H1 (cell line): Measurements from ENCODE around the gene GMEB2. TPM values are rescaled to one million over a fixed set of nuclear protein-coding genes. Genes with fewer than 3 reads are reported as not detected.
A peak's percentile ranks its signal among the peaks of the same experiment; 100 is the strongest.

Experiments used
- CTCF ChIA-PET: fragments of 300-600 bp; sonication (Branson Sonifier 250); formaldehyde crosslinking; loops from one replicate; lab custom pipeline; 2021; ENCODE audit not compliant: partially characterized antibody; lab: Charles Lee
- POLR2A ChIA-PET: fragments of 300-600 bp; sonication (Branson Sonifier 250); formaldehyde crosslinking; loops from one replicate; lab custom pipeline; 2021; ENCODE audit warnings: inconsistent platforms; ENCODE audit not compliant: partially characterized antibody; lab: Charles Lee
- DNase-seq, 2 experiments: peaks; one replicate each; pipeline versions ENCODE4 v3.0.0 to v3.0.0-alpha.2; 2010 to 2022; ENCODE audit warnings: low spot score in 2 of 2, low read depth in 1 of 2, mixed read lengths in 1 of 2
- FAIRE-seq: peaks from 2 replicates; lab custom pipeline; 2011; peaks lifted over from hg19 to GRCh38; lab: Jason Lieb, UNC
- H2AFZ ChIP-seq: 2 replicates; pipeline ENCODE4 v1.8.1; 2012; ENCODE audit warnings: low read length, inconsistent platforms
- H2AK5ac ChIP-seq: 2 replicates; pipeline ENCODE4 v1.6.1; 2013; ENCODE audit warnings: low read depth, low read length
- H2BK120ac ChIP-seq: replicated peaks from 2 replicates; pipeline ENCODE3; 2013; ENCODE audit warnings: low read depth, low read length, inconsistent platforms
- H2BK12ac ChIP-seq: 2 replicates; pipeline ENCODE4 v1.6.1; 2013; ENCODE audit warnings: low read depth, low read length
- H2BK15ac ChIP-seq: 2 replicates; pipeline ENCODE4 v1.6.1; 2013; ENCODE audit warnings: low read length
- H2BK20ac ChIP-seq: 2 replicates; pipeline ENCODE4 v1.6.1; 2013; ENCODE audit warnings: low read length
- H2BK5ac ChIP-seq: 2 replicates; pipeline ENCODE4 v1.6.1; 2013; ENCODE audit warnings: low read depth, low read length
- H3K14ac ChIP-seq: 2 replicates; pipeline ENCODE4 v1.6.1; 2013; ENCODE audit warnings: inconsistent platforms; ENCODE audit not compliant: insufficient read length
- H3K18ac ChIP-seq: 2 replicates; pipeline ENCODE4 v1.6.1; 2013; ENCODE audit warnings: low read length; ENCODE audit errors: extremely low read depth
- H3K23ac ChIP-seq: 2 replicates; pipeline ENCODE4 v1.6.1; 2013; ENCODE audit warnings: inconsistent platforms; ENCODE audit not compliant: insufficient read length
- H3K23me2 ChIP-seq: 2 replicates; pipeline ENCODE4 v1.6.1; 2013; ENCODE audit warnings: low read depth, low read length
- H3K27ac ChIP-seq: 2 replicates; pipeline ENCODE4 v1.6.1; 2011; ENCODE audit warnings: low read depth, low read length, inconsistent platforms
- H3K27me3 ChIP-seq, 4 experiments: replicated peaks in 1 of 4; 1 replicate in 1 of 4; 2 replicates in 3 of 4; pipeline versions ENCODE4 v1.6.1 to v1.8.1; 2011 to 2013; ENCODE audit warnings: low read length in 3 of 4, mild to moderate bottlenecking in 3 of 4, inconsistent platforms in 2 of 4, mixed read lengths in 2 of 4, moderate library complexity in 1 of 4; ENCODE audit not compliant: control insufficient read depth in 3 of 4, insufficient read depth in 3 of 4; ENCODE audit errors: extremely low read depth in 1 of 4
- H3K36me3 ChIP-seq, 4 experiments: 2 replicates each; pipeline versions ENCODE4 v1.6.1 to v1.8.1; 2011 to 2013; ENCODE audit warnings: mild to moderate bottlenecking in 4 of 4, low read length in 3 of 4, moderate library complexity in 2 of 4, control low read depth in 1 of 4, inconsistent platforms in 1 of 4; ENCODE audit not compliant: insufficient read depth in 4 of 4, control insufficient read depth in 2 of 4
- H3K4ac ChIP-seq: replicated peaks from 2 replicates; pipeline ENCODE3; 2013; ENCODE audit warnings: low read length, low read depth, mixed read lengths, inconsistent platforms; ENCODE audit not compliant: insufficient read length
- H3K4me1 ChIP-seq, 4 experiments: replicated peaks in 1 of 4; 1 replicate in 1 of 4; 2 replicates in 3 of 4; pipeline versions ENCODE4 v1.6.1 to v1.8.1; 2011 to 2013; ENCODE audit warnings: low read length in 3 of 4, inconsistent platforms in 2 of 4, mixed read lengths in 1 of 4; ENCODE audit not compliant: insufficient read depth in 4 of 4, control insufficient read depth in 3 of 4
- H3K4me2 ChIP-seq, 2 experiments: 2 replicates each; pipeline versions ENCODE4 v1.6.1 to v1.8.1; 2011 to 2013; ENCODE audit warnings: low read depth in 2 of 2, low read length in 2 of 2, control low read depth in 1 of 2, inconsistent platforms in 1 of 2, mild to moderate bottlenecking in 1 of 2; ENCODE audit not compliant: insufficient read depth in 1 of 2
- H3K4me3 ChIP-seq, 4 experiments: fragments of 200-600, 300-600 bp in 1 of 4; sonication (generic), shearing (Covaris generic), sonication (Bioruptor Twin) in 1 of 4; 2 replicates each; pipeline versions ENCODE4 v1.5.1 to v1.8.1; 2011 to 2016; ENCODE audit warnings: low read length in 4 of 4, low read depth in 3 of 4, control low read depth in 2 of 4, inconsistent platforms in 2 of 4, mild to moderate bottlenecking in 2 of 4, mixed read lengths in 1 of 4, moderate library complexity in 1 of 4; ENCODE audit not compliant: insufficient read depth in 2 of 4; ENCODE audit errors: extremely low read depth in 1 of 4
- H3K56ac ChIP-seq: replicated peaks from 2 replicates; pipeline ENCODE3; 2013; ENCODE audit warnings: low read depth, mild to moderate bottlenecking, mixed read lengths, low read length, inconsistent platforms; ENCODE audit not compliant: insufficient read length
- H3K79me1 ChIP-seq: 2 replicates; pipeline ENCODE4 v1.6.1; 2013; ENCODE audit warnings: low read depth, low read length, control low read depth
- H3K79me2 ChIP-seq, 2 experiments: 2 replicates each; pipeline versions ENCODE4 v1.6.1 to v1.8.1; 2012 to 2013; ENCODE audit warnings: low read length in 2 of 2, mild to moderate bottlenecking in 2 of 2, inconsistent platforms in 1 of 2; ENCODE audit not compliant: insufficient read depth in 2 of 2, control insufficient read depth in 1 of 2
- H3K9ac ChIP-seq, 4 experiments: replicated peaks in 1 of 4; 1 replicate in 1 of 4; 2 replicates in 3 of 4; pipeline versions ENCODE4 v1.6.1 to v1.8.1; 2011 to 2013; ENCODE audit warnings: low read depth in 3 of 4, low read length in 3 of 4, control low read depth in 2 of 4, mild to moderate bottlenecking in 2 of 4, moderate library complexity in 2 of 4, inconsistent platforms in 1 of 4; ENCODE audit errors: extremely low read depth in 1 of 4
- H3K9me3 ChIP-seq, 2 experiments: 2 replicates each; pipeline versions ENCODE4 v1.6.1 to v1.8.1; 2012 to 2013; ENCODE audit warnings: mild to moderate bottlenecking in 2 of 2, moderate library complexity in 2 of 2, control low read depth in 1 of 2, inconsistent platforms in 1 of 2, low read depth in 1 of 2, low read length in 1 of 2, mixed read lengths in 1 of 2; ENCODE audit not compliant: insufficient read depth in 2 of 2
- H4K20me1 ChIP-seq, 2 experiments: replicated peaks in 1 of 2; 2 replicates each; pipeline versions ENCODE3 to v1.8.1; 2011 to 2013; ENCODE audit warnings: inconsistent platforms in 2 of 2, low read length in 2 of 2, mild to moderate bottlenecking in 1 of 2; ENCODE audit not compliant: insufficient read depth in 2 of 2, control insufficient read depth in 1 of 2
- H4K5ac ChIP-seq: 2 replicates; pipeline ENCODE4 v1.6.1; 2013; ENCODE audit warnings: low read length, low read depth, mixed read lengths, inconsistent platforms; ENCODE audit not compliant: insufficient read length
- H4K8ac ChIP-seq: 2 replicates; pipeline ENCODE4 v1.8.0; 2013; ENCODE audit warnings: mild to moderate bottlenecking, moderate library complexity, low read length, inconsistent platforms; ENCODE audit not compliant: insufficient read depth; ENCODE audit errors: extremely low read depth
- H4K91ac ChIP-seq: replicated peaks from 2 replicates; pipeline ENCODE3; 2013; ENCODE audit warnings: low read length, mixed read lengths, inconsistent platforms; ENCODE audit not compliant: insufficient read length
- WGBS, 2 experiments: shearing (Covaris generic) in 1 of 2; methylation state at CpG; one replicate each; pipeline versions ENCODE4 v1.1.6 to v1.1.7; 2013 to 2015; ENCODE audit warnings: low lambda C conversion rate in 2 of 2, mixed read lengths in 2 of 2, inconsistent platforms in 1 of 2, low coverage in 1 of 2, missing lambda C conversion rate in 1 of 2; ENCODE audit not compliant: insufficient replicate concordance in 2 of 2, insufficient coverage in 1 of 2, insufficient read length in 1 of 2; ENCODE audit errors: extremely low coverage in 1 of 2, missing lambda C conversion rate in 1 of 2; 5-methylcytosine and 5-hydroxymethylcytosine counted together
- polyA plus RNA-seq, 7 experiments: library from polyadenylated mRNA; depleted of rRNA in 3 of 7; stranded (reverse) in 5 of 7; unstranded in 2 of 7; fragments of >200 nt in 5 of 7; fragments of 200-250 nt in 2 of 7; gene quantifications; 1 replicate in 5 of 7; 2 replicates in 1 of 7; 4 replicates in 1 of 7; pipeline versions ENCODE4 v1.2.1 to v1.2.3, GENCODE V29; 2011 to 2013; ENCODE audit warnings: missing spikeins in 2 of 7, mixed read lengths in 2 of 7
- total RNA-seq: library from RNA; stranded (reverse); fragmentation: NEBNext Ultra II Directional; extraction: Animal tissue kit (Norgen Biotek cat#: 25700); gene quantifications from 2 replicates; pipeline ENCODE4 v1.2.1, GENCODE V29; 2021

GMEB2 gene
- total and polyA plus RNA-seq, 2 of the 8 experiments (the other 6 are each of a cell fraction or from before 2014, with no cell fraction given): 12.9 to 14.2 TPM

DNA sequence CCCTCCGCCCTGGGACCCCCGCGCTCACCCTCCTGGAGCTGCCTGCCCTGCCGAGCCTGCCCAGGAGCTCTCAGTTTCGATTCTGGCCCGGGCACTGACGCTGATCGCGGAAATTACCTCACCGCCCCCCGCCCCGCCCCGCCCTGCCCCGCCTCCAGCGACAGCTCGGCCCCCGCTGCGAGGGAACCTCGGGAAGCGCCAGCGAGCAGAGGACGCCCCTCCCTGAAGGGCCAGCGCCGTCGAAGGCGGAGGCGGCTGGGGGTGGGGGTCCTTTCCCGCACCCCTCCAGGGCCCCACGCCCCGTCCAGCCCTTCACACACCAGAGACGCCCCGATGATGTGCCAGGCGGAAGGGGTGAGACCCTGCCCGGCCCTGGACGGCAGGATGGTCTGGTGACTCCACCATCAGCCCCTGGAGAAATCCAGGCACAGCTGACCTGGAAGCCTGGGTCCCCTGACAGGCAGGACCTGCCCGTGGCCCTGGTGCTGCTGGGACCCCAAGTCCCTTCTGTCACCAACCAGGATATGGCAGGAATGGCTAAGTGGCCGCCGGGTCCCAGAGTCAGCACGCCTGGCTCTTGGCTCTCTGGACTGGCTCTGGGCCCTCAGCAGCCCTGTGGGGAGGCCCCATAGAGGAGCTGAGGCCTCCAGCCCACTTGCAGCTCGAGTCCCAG, 52.6 kb downstream of the GMEB2 start, which contains the start of gene HELZ2:
TSS of gene HELZ2 (minus strand) at position 84 of the 673 bp plus-strand sequence. CDS start 1,854 bp downstream, outside the sequence.
- Histone ChIP-seq H3K9me3 (no peaks in the 10 kb centered on the region), H4K5ac (peak within 1 kb of the TSS; percentile 40), H3K36me3 (no peaks in the 10 kb centered on the region), H2BK12ac (peak within 1 kb of the TSS; percentile 68; the same call in 1 of the 2 replicates), H3K4me3 (peak within 1 kb of the TSS; percentile 32 to 77 (median 61)), H3K9ac (peak within 1 kb of the TSS in 3 of 4 experiments; percentile 25 to 47 (median 46); a peak in 4 of 7 replicates), H3K79me1 (no peaks in the 10 kb centered on the region), H3K27ac (no peak within 1 kb of the TSS), H4K8ac (peak within 1 kb of the TSS; percentile 85), H3K79me2 (no peaks in the 10 kb centered on the region), H4K91ac (peak within 1 kb of the TSS; percentile 97), H2AFZ (peak within 1 kb of the TSS; percentile 87; the same call in 1 of the 2 replicates), H2BK120ac (no peak within 1 kb of the TSS), H2BK20ac (peak within 1 kb of the TSS; percentile 61; the same call in 1 of the 2 replicates), H3K4me1 (peaks cover 0 to 6% (median 6%) of the 10 kb centered on the region in 4 experiments; a peak in 6 of 7 replicates), H3K23me2 (no peaks in the 10 kb centered on the region; the same call in 1 of the 2 replicates), H2BK5ac (no peak within 1 kb of the TSS), H3K4ac (peak within 1 kb of the TSS; percentile 32), H2BK15ac (no peak within 1 kb of the TSS), H4K20me1 (peaks cover 0 to 3% of the 10 kb centered on the region in 2 experiments), H3K23ac (no peak within 1 kb of the TSS), H3K27me3 (no peaks in the 10 kb centered on the region; a peak in 1 of 7 replicates), H3K4me2 (peak within 1 kb of the TSS; percentile 63 to 95), H3K14ac (no peak within 1 kb of the TSS), H3K56ac (peak within 1 kb of the TSS; percentile 30), H2AK5ac (no peak within 1 kb of the TSS), H3K18ac (no peak within 1 kb of the TSS; the same call in 1 of the 2 replicates)
- FAIRE-seq (no peak), DNase-seq (peak in 1 of 2 experiments; percentile 78)
- WGBS, 2 experiments: 23% methylated on average over 18 of the region's 40 CpGs; no CpG with 5 or more reads in 1 of the 2 experiments
- POLR2A ChIA-PET: interaction anchor here (0.9 to 3.0 kb wide), 5 partner anchors 9 to 53 kb away, joined by 3 to 12 read pairs (median 4); partner anchors contain the start of gene GMEB2
- CTCF ChIA-PET: interaction anchor here (0.6 to 3.2 kb wide), 8 partner anchors 12 to 50 kb away, joined by 3 to 20 read pairs (median 3); partner anchors contain the start of gene PTK6
